HepG2 (cell line): Measurements from ENCODE around the gene RIMS3. TPM values are rescaled to one million over a fixed set of nuclear protein-coding genes. Genes with fewer than 3 reads are reported as not detected.

Experiments
- ATAC-seq: fragments of 200-7000 bp; cut with Tn5 transposase; 3 replicates; pipeline ENCODE4 v1.9.1; 2020; ENCODE audit warnings: mild to moderate bottlenecking, moderate library complexity
- BruUV-seq: library from RNA; stranded (reverse); fragments of 400-500 nt; replicated peaks from 2 replicates; lab custom pipeline; 2021; lab: Mats Ljungman, UMichigan
- CTCF ChIA-PET: fragments of 300-600 bp; formaldehyde crosslinking; extraction: SDS; loops from one replicate; lab custom pipeline; 2021; ENCODE audit warnings: low total read pairs, inconsistent platforms, low intra/inter-chr PET ratio; lab: Yijun Ruan, JAX
- POLR2A ChIA-PET: fragments of 350-600 bp; sonication (Branson Sonifier 250); formaldehyde crosslinking; loops from one replicate; lab custom pipeline; 2020; ENCODE audit warnings: antibody characterized with exemption, inconsistent platforms; lab: Yijun Ruan, JAX
- DNase-seq: peaks from one replicate; pipeline ENCODE4 v3.0.0-alpha.2; 2015; ENCODE audit warnings: low spot score
- FAIRE-seq: peaks from 3 replicates; lab custom pipeline; 2011; peaks lifted over from hg19 to GRCh38; lab: Jason Lieb, UNC
- H2AFZ ChIP-seq: one replicate; pipeline ENCODE4 v1.6.1; 2011; ENCODE audit warnings: low read length, inconsistent platforms
- H3K27ac ChIP-seq: fragments of 300-600 bp; 3 replicates; pipeline ENCODE4 v1.8.0; 2011; ENCODE audit warnings: mixed run types, mild to moderate bottlenecking, mixed read lengths, low read length, inconsistent platforms; ENCODE audit not compliant: insufficient read depth; ENCODE audit errors: extremely low read length
- H3K27me3 ChIP-seq, 2 experiments: fragments of 200-600 bp in 1 of 2; 2 replicates in 1 of 2; 3 replicates in 1 of 2; pipeline versions ENCODE4 v1.6.0 to v1.8.0; 2011; ENCODE audit warnings: low read length in 2 of 2, mild to moderate bottlenecking in 2 of 2, moderate library complexity in 2 of 2, inconsistent platforms in 1 of 2; ENCODE audit not compliant: insufficient read depth in 2 of 2, control insufficient read depth in 1 of 2
- H3K36me3 ChIP-seq, 2 experiments: fragments of 200-600 bp in 1 of 2; replicated peaks in 1 of 2; 2 replicates in 1 of 2; 3 replicates in 1 of 2; pipeline versions ENCODE4 v1.5.1 to v1.8.0; 2011; ENCODE audit warnings: low read length in 2 of 2, inconsistent platforms in 1 of 2; ENCODE audit not compliant: insufficient read depth in 2 of 2, control insufficient read depth in 1 of 2
- H3K4me1 ChIP-seq: 2 replicates; pipeline ENCODE4 v1.5.1; 2012; ENCODE audit warnings: low read length, inconsistent platforms; ENCODE audit not compliant: insufficient read depth
- H3K4me2 ChIP-seq: 2 replicates; pipeline ENCODE4 v1.6.0; 2011; ENCODE audit warnings: low read depth, low read length, inconsistent platforms
- H3K4me3 ChIP-seq, 3 experiments: fragments of 200-600 bp in 1 of 3; sonication (generic), shearing (Covaris generic) in 1 of 3; replicated peaks in 1 of 3; 2 replicates each; pipeline ENCODE4 v1.5.1; 2011 to 2016; ENCODE audit warnings: low read length in 3 of 3, inconsistent platforms in 2 of 3, low read depth in 2 of 3, mild to moderate bottlenecking in 2 of 3, control low read depth in 1 of 3, mixed read lengths in 1 of 3; ENCODE audit not compliant: insufficient read depth in 1 of 3
- H3K79me2 ChIP-seq: one replicate; pipeline ENCODE4 v1.6.1; 2011; ENCODE audit warnings: low read length, inconsistent platforms; ENCODE audit not compliant: insufficient read depth
- H3K9ac ChIP-seq: 2 replicates; pipeline ENCODE4 v1.6.0; 2011; ENCODE audit warnings: mild to moderate bottlenecking, low read depth, low read length, inconsistent platforms; ENCODE audit not compliant: insufficient read depth
- H3K9me3 ChIP-seq: 2 replicates; pipeline ENCODE4 v1.5.1; 2012; ENCODE audit warnings: mild to moderate bottlenecking, low read length
- H4K20me1 ChIP-seq: 2 replicates; pipeline ENCODE4 v1.6.0; 2011; ENCODE audit warnings: inconsistent platforms, mild to moderate bottlenecking, low read length, moderate library complexity; ENCODE audit not compliant: insufficient read depth
- CBFB ChIP-seq: sonication (generic); formaldehyde crosslinking; IDR thresholded peaks from 2 replicates; pipeline ENCODE4 v1.4.0; 2020; ENCODE audit warnings: missing genetic modification reagents
- CCDC6 ChIP-seq: sonication (generic); formaldehyde crosslinking; IDR thresholded peaks from 2 replicates; pipeline ENCODE4 v1.8.1; 2022; ENCODE audit warnings: mild to moderate bottlenecking, missing genetic modification reagents, moderate library complexity
- CTCF ChIP-seq: sonication (generic); formaldehyde crosslinking; IDR thresholded peaks from 2 replicates; pipeline ENCODE4 v1.5.0; 2020; ENCODE audit warnings: mild to moderate bottlenecking, missing genetic modification reagents, moderate library complexity
- ELF1 ChIP-seq: sonication (generic); formaldehyde crosslinking; IDR thresholded peaks from 2 replicates; pipeline ENCODE4 v1.4.0; 2020; ENCODE audit warnings: missing genetic modification reagents
- MEF2D ChIP-seq: sonication (generic); formaldehyde crosslinking; IDR thresholded peaks from 2 replicates; pipeline ENCODE4 v1.5.1; 2020; ENCODE audit warnings: mild to moderate bottlenecking, missing genetic modification reagents
- MTF2 ChIP-seq: sonication (generic); formaldehyde crosslinking; IDR thresholded peaks from 2 replicates; pipeline ENCODE4 v1.5.0; 2020; ENCODE audit warnings: missing genetic modification reagents, borderline replicate concordance
- NR0B2 ChIP-seq: sonication (generic); formaldehyde crosslinking; IDR thresholded peaks from 2 replicates; pipeline ENCODE4 v1.4.0; 2020; ENCODE audit warnings: mild to moderate bottlenecking, missing genetic modification reagents
- RAD21 ChIP-seq: fragments of 450-650 bp; formaldehyde crosslinking; IDR thresholded peaks from 2 replicates; pipeline ENCODE4 v1.5.0; 2020; ENCODE audit warnings: mild to moderate bottlenecking
- SMAD9 ChIP-seq: sonication (generic); formaldehyde crosslinking; IDR thresholded peaks from 2 replicates; pipeline ENCODE4 v1.5.1; 2020; ENCODE audit warnings: mild to moderate bottlenecking, missing genetic modification reagents
- SMC3 ChIP-seq: IDR thresholded peaks from 2 replicates; pipeline ENCODE4 v1.6.1; 2011; ENCODE audit warnings: low read length, improper control_type of control experiment
- STAG1 ChIP-seq: sonication (generic); formaldehyde crosslinking; IDR thresholded peaks from 2 replicates; pipeline ENCODE4 v1.4.0; 2020; ENCODE audit warnings: missing genetic modification reagents
- XRCC5 ChIP-seq: fragments of 200-400 bp; formaldehyde crosslinking; optimal IDR thresholded peaks from 2 replicates; pipeline ENCODE3; 2017; ENCODE audit warnings: mild to moderate bottlenecking, low read length
- ZBTB43 ChIP-seq: sonication (generic); formaldehyde crosslinking; conservative IDR thresholded peaks from 2 replicates; pipeline ENCODE4 v1.4.0; 2020; ENCODE audit warnings: missing genetic modification reagents
- ZNF274 ChIP-seq: sonication (generic); formaldehyde crosslinking; IDR thresholded peaks from 2 replicates; pipeline ENCODE4 v1.5.1; 2020; ENCODE audit warnings: mild to moderate bottlenecking, missing genetic modification reagents
- ZNF678 ChIP-seq: sonication (generic); formaldehyde crosslinking; IDR thresholded peaks from 2 replicates; pipeline ENCODE4 v1.4.0; 2020; ENCODE audit warnings: mild to moderate bottlenecking, missing genetic modification reagents
- ZNF766 ChIP-seq: sonication (generic); formaldehyde crosslinking; IDR thresholded peaks from 2 replicates; pipeline ENCODE4 v1.5.0; 2020; ENCODE audit warnings: missing genetic modification reagents, borderline replicate concordance
- WGBS: methylation state at CpG from one replicate; pipeline ENCODE4 v1.1.6; 2017; ENCODE audit warnings: low lambda C conversion rate; 5-methylcytosine and 5-hydroxymethylcytosine counted together
- in situ Hi-C: cut with HindIII; loops from 2 replicates; pipeline ENCODE4 v1.10.0; 2017; ENCODE audit warnings: low pct_unique_long_range_greater_than_20kb; ENCODE audit not compliant: extremely low pct_ligation_motif_present
- intact Hi-C: fragments of 100-400 bp; cut with micrococcal nuclease; formaldehyde crosslinking; loops from one replicate; pipeline ENCODE4 v1.10.0; 2022; ENCODE audit not compliant: unreplicated experiment
- polyA plus RNA-seq, 8 experiments: library from polyadenylated mRNA; depleted of rRNA in 3 of 8; stranded (reverse) in 7 of 8; unstranded in 1 of 8; fragments of >200 nt; fragmentation: Illumina TruSeq in 4 of 8; extraction: Trizol in 4 of 8; gene quantifications; 2 replicates each; pipeline versions ENCODE4 v1.2.1 to v1.2.3, GENCODE V29; 2011 to 2016; ENCODE audit warnings: low read depth in 4 of 8, missing spikeins in 1 of 8, mixed read lengths in 1 of 8; ENCODE audit not compliant: insufficient read depth in 1 of 8
- total RNA-seq, 5 experiments: library from RNA; depleted of rRNA; stranded (reverse); fragments of >200 nt; fragmentation: Illumina TruSeq; extraction: Trizol; gene quantifications; 2 replicates each; pipeline ENCODE4 v1.2.3, GENCODE V29; 2016; ENCODE audit warnings: low read depth in 1 of 5

Gene RIMS3
- total and polyA plus RNA-seq, 2 of the 13 experiments (the other 11 are each of a cell fraction or from before 2014, with no cell fraction given), result 2.1 to 5.4 TPM

GRCh38 chr1:40625076-40625475, 40.4 kb downstream of the RIMS3 start:
- FAIRE-seq (no peak), ATAC-seq (peak; percentile 88), DNase-seq (peak; percentile 18)
- H3K4me1 ChIP-seq, result no peaks in the 10 kb centered on the region
- intact Hi-C loops, result no loop called here
- H2AFZ ChIP-seq, result no peak overlapping the region
- H4K20me1 ChIP-seq, result no peaks in the 10 kb centered on the region
- ChIA-PET CTCF (interaction anchor here (1.1 kb wide), 1 partner anchor 44 kb away, joined by 3 read pairs; no protein-coding TSS in a partner anchor), POLR2A (no interaction called here)
- no peaks in the 10 kb centered on the region for H3K27me3 ChIP-seq
- H3K4me2 ChIP-seq, result no peak overlapping the region
- H3K36me3 ChIP-seq, result no peaks in the 10 kb centered on the region
- no peaks in the 10 kb centered on the region for H3K9me3 ChIP-seq
- H3K4me3 ChIP-seq, result no peak overlapping the region
- WGBS, result 39% methylated on average over 4 of the region's 4 CpGs
- no peak overlapping the region for H3K9ac ChIP-seq
- no TSS peak for BruUV-seq
- in situ Hi-C loops, result loop anchor here (10.0 kb wide), 2 partner anchors 210 to 330 kb away; no protein-coding TSS in a partner anchor
- H3K79me2 ChIP-seq, result no peaks in the 10 kb centered on the region
- no peak for TF ChIP-seq CCDC6 (CRISPR knock-in tag)
- peak; percentile 65 for TF ChIP-seq RAD21 (CRISPR knock-in tag)
- TF ChIP-seq SMC3, result peak; percentile 34; the same call in 1 of the 2 replicates
- no peak for TF ChIP-seq NR0B2 (CRISPR knock-in tag)
- TF ChIP-seq CTCF (CRISPR knock-in tag), result peak; percentile 65
- peak; percentile 62 for TF ChIP-seq STAG1 (CRISPR knock-in tag)
- TF ChIP-seq ZNF678, result no peak
- no peak for TF ChIP-seq MTF2 (CRISPR knock-in tag)
- TF ChIP-seq SMAD9 (CRISPR knock-in tag), result no peak
- TF ChIP-seq XRCC5, result peak; percentile 28
- TF ChIP-seq ZNF766 (CRISPR knock-in tag), result no peak
- TF ChIP-seq ELF1, result no peak
- no peak for TF ChIP-seq ZNF274
- TF ChIP-seq CBFB, result no peak
- no peak for TF ChIP-seq MEF2D (CRISPR knock-in tag)
- TF ChIP-seq ZBTB43 (CRISPR knock-in tag), result no peak
- H3K27ac ChIP-seq, result no peak overlapping the region
